Ishikawa (cell line): Measurements from ENCODE around the gene COL20A1.

ENCODE experiments used
- EGR1 ChIP-seq: IDR thresholded peaks from 2 replicates; pipeline ENCODE4 v1.6.1; 2012
- EP300 ChIP-seq: IDR thresholded peaks from 2 replicates; pipeline ENCODE4 v1.6.1; 2012; ENCODE audit warnings: borderline replicate concordance
- TF ChIP-seq, protein P1 (sequence below): IDR thresholded peaks from 2 replicates; pipeline ENCODE4 v1.6.1; 2012

DNA sequence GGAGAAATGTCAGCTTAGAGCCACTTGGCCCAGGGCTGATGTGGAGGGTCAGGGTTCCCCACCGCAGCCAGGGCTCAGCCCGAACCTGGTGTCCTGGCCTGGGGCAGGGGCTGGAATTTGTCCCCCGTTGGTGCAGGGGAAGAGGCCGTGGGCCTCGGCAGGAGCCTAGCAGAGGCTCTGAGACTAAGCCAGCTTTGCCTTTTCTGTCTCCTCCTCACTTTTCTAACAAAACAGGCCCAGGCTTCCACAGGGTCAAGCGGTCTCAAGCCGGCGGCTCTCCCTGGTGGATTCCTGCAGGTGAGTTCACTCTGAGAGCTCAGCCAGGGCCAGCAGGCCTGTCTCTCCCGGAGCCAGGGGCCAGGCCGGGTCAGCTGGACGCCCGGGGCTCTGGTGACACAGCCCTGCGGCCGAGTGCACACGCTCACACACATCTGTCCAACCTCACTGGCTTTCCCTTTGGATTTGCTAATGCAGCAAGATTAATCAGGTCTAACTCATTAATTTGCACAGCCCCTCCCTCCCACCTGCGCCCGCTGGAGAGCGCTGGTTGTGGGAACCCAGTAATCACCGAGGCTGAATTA is 71.1 kb downstream of the COL20A1 start:
- TF ChIP-seq, protein P1, sequence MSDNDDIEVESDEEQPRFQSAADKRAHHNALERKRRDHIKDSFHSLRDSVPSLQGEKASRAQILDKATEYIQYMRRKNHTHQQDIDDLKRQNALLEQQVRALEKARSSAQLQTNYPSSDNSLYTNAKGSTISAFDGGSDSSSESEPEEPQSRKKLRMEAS = no peak
- TF ChIP-seq EP300 (no peak), EGR1 (no peak)
